Measurements from ENCODE around the gene CCDC150.
"Not testable (repeated sequence)": the region's sequence is repeated elsewhere in the genome, so short reads cannot be mapped to it uniquely, and the experiment has no call there.

Gene CCDC150

GRCh38 chr2:196638765-196639164, 750 bp upstream of the CCDC150 start:
- DNase-seq, result no peak

- DNase-seq, result no peak
Observed at GRCh38 chr2:196640031-196640548, 575 bp downstream of the CCDC150 start.

GRCh38 chr2:196649202-196649601, 9.7 kb downstream of the CCDC150 start:
- DNase-seq, result no peak

GRCh38 chr2:196651387-196652094, 12.0 kb downstream of the CCDC150 start:
- DNase-seq, result no peak

- DNase-seq, result no peak
Observed at GRCh38 chr2:196652869-196653268, 13.4 kb downstream of the CCDC150 start.

GRCh38 chr2:196653843-196654242, 14.3 kb downstream of the CCDC150 start:
- no peak for DNase-seq

- DNase-seq, result no peak
Observed at GRCh38 chr2:196655761-196656160, 16.2 kb downstream of the CCDC150 start.

- no peak for DNase-seq
Observed at GRCh38 chr2:196657333-196657732, 17.8 kb downstream of the CCDC150 start.

- no peak for DNase-seq
Observed at GRCh38 chr2:196659844-196660243, 20.3 kb downstream of the CCDC150 start.

- DNase-seq, result no peak
Observed at GRCh38 chr2:196660244-196660643, 20.7 kb downstream of the CCDC150 start.

- DNase-seq, result no peak
Observed at GRCh38 chr2:196670342-196670741, 30.8 kb downstream of the CCDC150 start.

- DNase-seq, result no peak
Observed at GRCh38 chr2:196675963-196676362, 36.4 kb downstream of the CCDC150 start.

- no peak for DNase-seq
Observed at GRCh38 chr2:196677404-196677803, 37.9 kb downstream of the CCDC150 start.

- DNase-seq, result no peak
Observed at GRCh38 chr2:196679368-196679767, 39.9 kb downstream of the CCDC150 start.

GRCh38 chr2:196681510-196681909, 42.0 kb downstream of the CCDC150 start:
- no peak for DNase-seq

GRCh38 chr2:196685792-196686191, 46.3 kb downstream of the CCDC150 start:
- DNase-seq, result no peak

- DNase-seq, result not testable (repeated sequence)
Observed at GRCh38 chr2:196686737-196687136, 47.2 kb downstream of the CCDC150 start.

GRCh38 chr2:196696423-196697079, 57.0 kb downstream of the CCDC150 start:
- no peak for DNase-seq

GRCh38 chr2:196697825-196698224, 58.3 kb downstream of the CCDC150 start:
- no peak for DNase-seq

GRCh38 chr2:196702641-196703040, 63.1 kb downstream of the CCDC150 start:
- no peak for DNase-seq

GRCh38 chr2:196703695-196704094, 64.2 kb downstream of the CCDC150 start:
- DNase-seq, result no peak

GRCh38 chr2:196710056-196710455, 70.5 kb downstream of the CCDC150 start:
- DNase-seq, result not testable (repeated sequence)

- no peak for DNase-seq
Observed at GRCh38 chr2:196711625-196712024, 72.1 kb downstream of the CCDC150 start.

GRCh38 chr2:196712867-196713266, 73.4 kb downstream of the CCDC150 start:
- DNase-seq, result no peak
